ENCODE measurements around the gene CMTM2. TPM values are rescaled to one million over a fixed set of nuclear protein-coding genes. Genes with fewer than 3 reads are reported as not detected.
"Not testable (repeated sequence)": the region's sequence is repeated elsewhere in the genome, so short reads cannot be mapped to it uniquely, and the experiment has no call there.

CMTM2 gene
- total RNA-seq, 1 donor: not detected

- TF ChIP-seq CTCF (IDR thresholded peaks at IDR 0.05; ENCODE audit: extremely low read depth, low read depth, low read length): no peak
- H3K4me1 ChIP-seq (ENCODE audit: insufficient read depth, low read length): peaks cover 17% of the 10 kb centered on the region
- H3K9me3 ChIP-seq (ENCODE audit: low read depth, low read length): no peaks in the 10 kb centered on the region
- no peak overlapping the region for H3K4me2 ChIP-seq (ENCODE audit: insufficient read depth, low read length)
- no peak overlapping the region for H3K27ac ChIP-seq (ENCODE audit: low read depth, low read length)
- H3K79me2 ChIP-seq (ENCODE audit: insufficient read depth, low read length): peaks cover 28% of the 10 kb centered on the region
- peaks cover 36% of the 10 kb centered on the region for H3K36me3 ChIP-seq (ENCODE audit: insufficient read depth, low read length)
- no peak overlapping the region for H3K4me3 ChIP-seq (ENCODE audit: insufficient read depth, low read length)
- peaks cover 10% of the 10 kb centered on the region for H4K20me1 ChIP-seq (ENCODE audit: insufficient read depth, low read length)
- DNase-seq (ENCODE audit: insufficient read length, low spot score, missing footprints): peak; percentile 64
- H3K27me3 ChIP-seq (ENCODE audit: insufficient read depth, low read length): no peaks in the 10 kb centered on the region
- no peak overlapping the region for H2AFZ ChIP-seq (ENCODE audit: low read length)
Measured at GRCh38 chr16:66610111-66610820, 31.0 kb downstream of the CMTM2 start.

- H4K20me1 ChIP-seq (ENCODE audit: insufficient read depth, low read length): not testable (repeated sequence)
- peaks cover 21% of the 10 kb centered on the region for H3K4me1 ChIP-seq (ENCODE audit: insufficient read depth, low read length)
- peaks cover 36% of the 10 kb centered on the region for H3K36me3 ChIP-seq (ENCODE audit: insufficient read depth, low read length)
Measured at GRCh38 chr16:66611911-66612310, 32.6 kb downstream of the CMTM2 start.

GRCh38 chr16:66612422-66612821 is 33.2 kb downstream of the CMTM2 start:
- no peak for DNase-seq (ENCODE audit: insufficient read length, low spot score, missing footprints)
- peaks cover 10% of the 10 kb centered on the region for H4K20me1 ChIP-seq (ENCODE audit: insufficient read depth, low read length)
- H3K27ac ChIP-seq (ENCODE audit: low read depth, low read length): no peak overlapping the region
- peaks cover 16% of the 10 kb centered on the region for H3K79me2 ChIP-seq (ENCODE audit: insufficient read depth, low read length)
- no peak for TF ChIP-seq CTCF (IDR thresholded peaks at IDR 0.05; ENCODE audit: extremely low read depth, low read depth, low read length)
- no peaks in the 10 kb centered on the region for H3K9me3 ChIP-seq (ENCODE audit: low read depth, low read length)
- no peak overlapping the region for H2AFZ ChIP-seq (ENCODE audit: low read length)
- peaks cover 36% of the 10 kb centered on the region for H3K36me3 ChIP-seq (ENCODE audit: insufficient read depth, low read length)
- no peak overlapping the region for H3K4me3 ChIP-seq (ENCODE audit: insufficient read depth, low read length)
- no peaks in the 10 kb centered on the region for H3K27me3 ChIP-seq (ENCODE audit: insufficient read depth, low read length)
- H3K4me2 ChIP-seq (ENCODE audit: insufficient read depth, low read length): no peak overlapping the region
- H3K4me1 ChIP-seq (ENCODE audit: insufficient read depth, low read length): peaks cover 23% of the 10 kb centered on the region

More at GRCh38 chr16:66611911-66612310, 32.6 kb downstream of the CMTM2 start:
- not testable (repeated sequence) for H3K27me3 ChIP-seq (ENCODE audit: insufficient read depth, low read length); H2AFZ ChIP-seq (ENCODE audit: low read length); H3K27ac ChIP-seq (ENCODE audit: low read depth, low read length); H3K4me3 ChIP-seq (ENCODE audit: insufficient read depth, low read length); H3K4me2 ChIP-seq (ENCODE audit: insufficient read depth, low read length); DNase-seq (ENCODE audit: insufficient read length, low spot score, missing footprints); H3K9me3 ChIP-seq (ENCODE audit: low read depth, low read length)
- peaks cover 16% of the 10 kb centered on the region for H3K79me2 ChIP-seq (ENCODE audit: insufficient read depth, low read length)

GRCh38 chr16:66614161-66614802 is 35.0 kb downstream of the CMTM2 start:
- Histone ChIP-seq H3K27ac (ENCODE audit: low read depth, low read length) (no peak overlapping the region), H3K9me3 (ENCODE audit: low read depth, low read length) (no peaks in the 10 kb centered on the region), H3K4me3 (ENCODE audit: insufficient read depth, low read length) (no peak overlapping the region), H2AFZ (ENCODE audit: low read length) (no peak overlapping the region), H4K20me1 (ENCODE audit: insufficient read depth, low read length) (peaks cover 3% of the 10 kb centered on the region), H3K27me3 (ENCODE audit: insufficient read depth, low read length) (no peaks in the 10 kb centered on the region), H3K4me1 (ENCODE audit: insufficient read depth, low read length) (peaks cover 27% of the 10 kb centered on the region), H3K36me3 (ENCODE audit: insufficient read depth, low read length) (peaks cover 36% of the 10 kb centered on the region), H3K79me2 (ENCODE audit: insufficient read depth, low read length) (peaks cover 4% of the 10 kb centered on the region), H3K4me2 (ENCODE audit: insufficient read depth, low read length) (no peak overlapping the region)
- DNase-seq (ENCODE audit: insufficient read length, low spot score, missing footprints): peak; percentile 37
- TF ChIP-seq CTCF (IDR thresholded peaks at IDR 0.05; ENCODE audit: extremely low read depth, low read depth, low read length): no peak

All from osteoblast (primary cell).